Activated T-helper 17 cell treated with anti-CD3 and anti-CD28 coated beads, Interleukin-2, amount 50 U/mL, for 72 hours (primary cell): Measurements from ENCODE around the gene SDK2. TPM values are rescaled to one million over a fixed set of nuclear protein-coding genes. Genes with fewer than 3 reads are reported as not detected.

Experiments
- ATAC-seq: fragments of 150-1000 bp; cut with Tn5 transposase; replicated peaks from 2 replicates; pipeline ENCODE4 v1.10.0; 2021; ENCODE audit warnings: mild to moderate bottlenecking, moderate library complexity
- H3K27ac Mint-ChIP-seq: one replicate; pipeline ENCODE4 v1.8.0; 2022; ENCODE audit warnings: mixed read lengths
- H3K27me3 Mint-ChIP-seq: one replicate; pipeline ENCODE4 v1.8.0; 2022; ENCODE audit warnings: mixed read lengths
- H3K36me3 Mint-ChIP-seq: one replicate; pipeline ENCODE4 v1.8.0; 2022; ENCODE audit warnings: low read depth, mild to moderate bottlenecking, mixed read lengths
- H3K4me1 Mint-ChIP-seq: one replicate; pipeline ENCODE4 v1.8.0; 2022; ENCODE audit warnings: mixed read lengths
- H3K4me3 Mint-ChIP-seq: one replicate; pipeline ENCODE4 v1.8.0; 2022; ENCODE audit warnings: mild to moderate bottlenecking, mixed read lengths
- H3K9me3 Mint-ChIP-seq: one replicate; pipeline ENCODE4 v1.8.0; 2022; ENCODE audit warnings: mixed read lengths
- total RNA-seq, 2 donors: library from RNA; stranded (reverse); gene quantifications; one replicate each; pipeline ENCODE4 v1.2.3, GENCODE V29; 2022

Gene SDK2
- total RNA-seq, 2 donors from 2014 or later = 0.19 to 0.26 TPM

GRCh38 chr17:73434154-73434553 is 210.1 kb downstream of the SDK2 start:
- no peaks in the 10 kb centered on the region for H3K27me3 Mint-ChIP-seq
- no peak overlapping the region for H3K4me3 Mint-ChIP-seq
- no peaks in the 10 kb centered on the region for H3K9me3 Mint-ChIP-seq
- H3K36me3 Mint-ChIP-seq = no peaks in the 10 kb centered on the region
- no peaks in the 10 kb centered on the region for H3K4me1 Mint-ChIP-seq
- no peak overlapping the region for H3K27ac Mint-ChIP-seq
- no peak for ATAC-seq

- no peaks in the 10 kb centered on the region for H3K36me3 Mint-ChIP-seq
- H3K27ac Mint-ChIP-seq = no peak overlapping the region
- H3K9me3 Mint-ChIP-seq = no peaks in the 10 kb centered on the region
Measured at GRCh38 chr17:73433501-73433900, 210.7 kb downstream of the SDK2 start.

GRCh38 chr17:73432624-73433190 is 211.5 kb downstream of the SDK2 start:
- Mint-ChIP-seq H3K4me3 (no peak overlapping the region), H3K27me3 (no peaks in the 10 kb centered on the region), H3K36me3 (no peaks in the 10 kb centered on the region), H3K27ac (no peak overlapping the region), H3K4me1 (no peaks in the 10 kb centered on the region), H3K9me3 (no peaks in the 10 kb centered on the region)
- ATAC-seq = no peak

More at GRCh38 chr17:73433501-73433900, 210.7 kb downstream of the SDK2 start:
- ATAC-seq = no peak
- Mint-ChIP-seq H3K27me3 (no peaks in the 10 kb centered on the region), H3K4me3 (no peak overlapping the region), H3K4me1 (no peaks in the 10 kb centered on the region)

GRCh38 chr17:73431401-73432205 is 212.6 kb downstream of the SDK2 start:
- no peak overlapping the region for H3K4me3 Mint-ChIP-seq
- ATAC-seq = no peak
- H3K27ac Mint-ChIP-seq = no peak overlapping the region
- no peaks in the 10 kb centered on the region for H3K9me3 Mint-ChIP-seq
- no peaks in the 10 kb centered on the region for H3K4me1 Mint-ChIP-seq
- no peaks in the 10 kb centered on the region for H3K27me3 Mint-ChIP-seq
- H3K36me3 Mint-ChIP-seq = no peaks in the 10 kb centered on the region

GRCh38 chr17:73430848-73431247 is 213.4 kb downstream of the SDK2 start:
- H3K27ac Mint-ChIP-seq = no peak overlapping the region
- no peaks in the 10 kb centered on the region for H3K36me3 Mint-ChIP-seq
- peak; percentile 37 for ATAC-seq
- H3K27me3 Mint-ChIP-seq = no peaks in the 10 kb centered on the region
- no peaks in the 10 kb centered on the region for H3K9me3 Mint-ChIP-seq
- H3K4me3 Mint-ChIP-seq = no peak overlapping the region
- no peaks in the 10 kb centered on the region for H3K4me1 Mint-ChIP-seq

GRCh38 chr17:73430165-73430680 is 214.0 kb downstream of the SDK2 start:
- no peaks in the 10 kb centered on the region for H3K27me3 Mint-ChIP-seq
- no peaks in the 10 kb centered on the region for H3K36me3 Mint-ChIP-seq
- H3K4me3 Mint-ChIP-seq = no peak overlapping the region
- no peak overlapping the region for H3K27ac Mint-ChIP-seq
- no peaks in the 10 kb centered on the region for H3K4me1 Mint-ChIP-seq
- no peak for ATAC-seq
- no peaks in the 10 kb centered on the region for H3K9me3 Mint-ChIP-seq

- peak; percentile 94 for ATAC-seq
- no peaks in the 10 kb centered on the region for H3K4me1 Mint-ChIP-seq
- H3K27me3 Mint-ChIP-seq = no peaks in the 10 kb centered on the region
- no peaks in the 10 kb centered on the region for H3K36me3 Mint-ChIP-seq
- no peaks in the 10 kb centered on the region for H3K9me3 Mint-ChIP-seq
- H3K4me3 Mint-ChIP-seq = no peak overlapping the region
- H3K27ac Mint-ChIP-seq = no peak overlapping the region
Measured at GRCh38 chr17:73429440-73430164, 214.6 kb downstream of the SDK2 start.

- ATAC-seq = no peak
- Mint-ChIP-seq H3K4me3 (no peak overlapping the region), H3K9me3 (no peaks in the 10 kb centered on the region), H3K4me1 (no peaks in the 10 kb centered on the region), H3K27me3 (no peaks in the 10 kb centered on the region), H3K27ac (no peak overlapping the region), H3K36me3 (no peaks in the 10 kb centered on the region)
Measured at GRCh38 chr17:73427198-73427597, 217.0 kb downstream of the SDK2 start.

GRCh38 chr17:73424571-73424970 is 219.7 kb downstream of the SDK2 start:
- ATAC-seq = no peak
- Mint-ChIP-seq H3K4me3 (no peak overlapping the region), H3K27ac (no peak overlapping the region), H3K4me1 (no peaks in the 10 kb centered on the region), H3K27me3 (no peaks in the 10 kb centered on the region), H3K36me3 (no peaks in the 10 kb centered on the region), H3K9me3 (no peaks in the 10 kb centered on the region)

- no peaks in the 10 kb centered on the region for H3K36me3 Mint-ChIP-seq
- no peaks in the 10 kb centered on the region for H3K4me1 Mint-ChIP-seq
- ATAC-seq = no peak
Measured at GRCh38 chr17:73423806-73424205, 220.4 kb downstream of the SDK2 start.

GRCh38 chr17:73423159-73423715 is 221.0 kb downstream of the SDK2 start:
- no peaks in the 10 kb centered on the region for H3K4me1 Mint-ChIP-seq
- H3K27me3 Mint-ChIP-seq = no peaks in the 10 kb centered on the region
- H3K4me3 Mint-ChIP-seq = no peak overlapping the region
- no peaks in the 10 kb centered on the region for H3K36me3 Mint-ChIP-seq
- no peak overlapping the region for H3K27ac Mint-ChIP-seq
- no peaks in the 10 kb centered on the region for H3K9me3 Mint-ChIP-seq
- no peak for ATAC-seq

More at GRCh38 chr17:73423806-73424205, 220.4 kb downstream of the SDK2 start:
- no peaks in the 10 kb centered on the region for H3K9me3 Mint-ChIP-seq
- H3K27me3 Mint-ChIP-seq = no peaks in the 10 kb centered on the region
- no peak overlapping the region for H3K4me3 Mint-ChIP-seq
- H3K27ac Mint-ChIP-seq = no peak overlapping the region

- no peak for ATAC-seq
- no peaks in the 10 kb centered on the region for H3K9me3 Mint-ChIP-seq
- H3K36me3 Mint-ChIP-seq = no peaks in the 10 kb centered on the region
- no peak overlapping the region for H3K4me3 Mint-ChIP-seq
- H3K27ac Mint-ChIP-seq = no peak overlapping the region
- no peaks in the 10 kb centered on the region for H3K4me1 Mint-ChIP-seq
- no peaks in the 10 kb centered on the region for H3K27me3 Mint-ChIP-seq
Measured at GRCh38 chr17:73422121-73422520, 222.1 kb downstream of the SDK2 start.

GRCh38 chr17:73420897-73421296 is 223.3 kb downstream of the SDK2 start:
- no peak overlapping the region for H3K4me3 Mint-ChIP-seq
- no peak overlapping the region for H3K27ac Mint-ChIP-seq
- no peaks in the 10 kb centered on the region for H3K36me3 Mint-ChIP-seq
- no peaks in the 10 kb centered on the region for H3K9me3 Mint-ChIP-seq
- ATAC-seq = no peak
- no peaks in the 10 kb centered on the region for H3K4me1 Mint-ChIP-seq
- no peaks in the 10 kb centered on the region for H3K27me3 Mint-ChIP-seq

GRCh38 chr17:73419881-73420280 is 224.4 kb downstream of the SDK2 start:
- no peak overlapping the region for H3K4me3 Mint-ChIP-seq
- no peak for ATAC-seq
- H3K27ac Mint-ChIP-seq = no peak overlapping the region
- no peaks in the 10 kb centered on the region for H3K9me3 Mint-ChIP-seq
- no peaks in the 10 kb centered on the region for H3K4me1 Mint-ChIP-seq
- no peaks in the 10 kb centered on the region for H3K27me3 Mint-ChIP-seq
- H3K36me3 Mint-ChIP-seq = no peaks in the 10 kb centered on the region
